ENCODE measurements around the gene AIP.

AIP gene

GRCh38 chr11:67538306-67538705 is 55.5 kb downstream of the AIP start:
- no peak for DNase-seq

GRCh38 chr11:67538823-67539505 is 56.1 kb downstream of the AIP start:
- no peak for DNase-seq

DNA sequence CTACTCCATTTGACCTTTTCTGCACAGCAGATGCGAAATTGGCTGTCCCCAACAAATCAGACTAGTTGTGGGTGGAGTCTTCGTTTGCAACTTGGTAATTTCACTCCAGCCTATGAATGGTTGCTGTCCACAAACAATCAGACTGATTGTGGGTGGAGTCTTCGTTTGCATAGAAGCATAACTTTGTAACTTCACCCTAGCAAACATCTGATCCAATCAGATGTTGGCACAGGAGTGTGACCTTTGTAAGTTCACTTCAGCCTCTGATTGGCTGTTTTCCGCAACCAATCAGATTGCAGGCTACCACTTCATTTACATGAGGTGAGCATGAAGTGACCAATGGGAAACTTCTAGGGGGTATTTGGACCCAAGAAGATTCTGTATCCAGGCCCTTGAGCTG is 56.7 kb downstream of the AIP start:
- no peak for DNase-seq

All from T-helper 9 cell (primary cell).